HPDE6-E6E7 (cell line): ENCODE data around the gene SPTA1.

Experiments used
- DNase-seq: peaks from one replicate; pipeline ENCODE4 v3.0.0; 2011; ENCODE audit warnings: missing footprints; ENCODE audit errors: extremely low spot score

The SPTA1 gene

DNA sequence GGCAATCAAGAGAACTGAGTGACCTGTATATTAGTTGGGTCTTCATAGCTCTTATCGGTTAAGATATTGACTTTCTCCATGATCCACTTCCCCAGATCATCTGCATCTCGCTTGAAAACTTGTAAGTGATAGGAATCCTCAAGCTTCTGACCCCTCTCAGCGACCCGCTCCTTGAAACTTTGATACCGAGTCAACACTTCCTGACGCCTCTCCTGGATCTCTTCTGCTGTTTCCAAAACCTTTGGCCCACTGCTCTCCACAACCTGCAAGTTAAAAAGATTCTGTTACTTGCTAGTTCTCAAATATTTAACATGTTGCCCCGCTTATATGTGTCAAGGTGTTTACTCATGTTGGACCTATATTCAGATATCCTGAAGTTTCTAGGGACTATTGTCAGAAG, 1.4 kb downstream of the SPTA1 start:
- no peak for DNase-seq

DNA sequence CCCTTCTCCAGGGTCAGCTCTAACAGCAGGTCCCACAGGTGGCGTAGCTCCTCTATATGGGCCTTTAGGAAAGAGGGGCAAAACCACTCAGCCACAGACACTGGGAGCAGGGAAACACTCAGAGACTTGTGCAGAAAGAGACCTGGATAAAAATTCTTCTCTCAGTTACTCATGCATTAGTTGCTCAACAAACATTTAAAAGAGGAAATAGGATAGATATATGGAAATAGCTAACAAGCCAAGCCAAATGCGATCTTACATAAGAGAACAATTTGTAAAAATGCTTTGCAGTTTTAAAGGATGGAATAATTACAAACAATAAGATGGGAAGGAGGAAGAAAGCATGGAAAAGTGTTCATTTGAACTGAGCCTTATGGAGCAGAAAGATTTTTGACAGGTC, 4.9 kb downstream of the SPTA1 start:
- no peak for DNase-seq

DNA sequence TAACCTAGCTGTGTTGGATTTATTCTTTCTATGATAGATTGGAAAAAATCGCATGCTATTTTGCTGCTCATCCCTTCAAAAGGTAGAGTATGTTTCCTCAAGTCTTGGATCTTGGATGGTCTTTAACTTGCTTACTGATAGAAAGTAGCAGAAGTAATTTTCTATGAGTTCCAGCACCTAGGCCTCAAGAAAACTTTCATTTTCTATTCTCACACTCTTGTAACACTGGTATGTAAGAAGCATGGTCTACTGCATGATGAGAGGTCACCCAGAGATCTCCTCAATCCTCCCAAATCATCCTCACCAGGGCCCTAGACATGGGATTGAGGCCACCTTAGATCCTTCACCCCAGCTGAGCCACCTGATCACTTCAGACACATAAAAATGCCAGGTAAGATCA, 7.2 kb downstream of the SPTA1 start:
- DNase-seq, result no peak

DNA sequence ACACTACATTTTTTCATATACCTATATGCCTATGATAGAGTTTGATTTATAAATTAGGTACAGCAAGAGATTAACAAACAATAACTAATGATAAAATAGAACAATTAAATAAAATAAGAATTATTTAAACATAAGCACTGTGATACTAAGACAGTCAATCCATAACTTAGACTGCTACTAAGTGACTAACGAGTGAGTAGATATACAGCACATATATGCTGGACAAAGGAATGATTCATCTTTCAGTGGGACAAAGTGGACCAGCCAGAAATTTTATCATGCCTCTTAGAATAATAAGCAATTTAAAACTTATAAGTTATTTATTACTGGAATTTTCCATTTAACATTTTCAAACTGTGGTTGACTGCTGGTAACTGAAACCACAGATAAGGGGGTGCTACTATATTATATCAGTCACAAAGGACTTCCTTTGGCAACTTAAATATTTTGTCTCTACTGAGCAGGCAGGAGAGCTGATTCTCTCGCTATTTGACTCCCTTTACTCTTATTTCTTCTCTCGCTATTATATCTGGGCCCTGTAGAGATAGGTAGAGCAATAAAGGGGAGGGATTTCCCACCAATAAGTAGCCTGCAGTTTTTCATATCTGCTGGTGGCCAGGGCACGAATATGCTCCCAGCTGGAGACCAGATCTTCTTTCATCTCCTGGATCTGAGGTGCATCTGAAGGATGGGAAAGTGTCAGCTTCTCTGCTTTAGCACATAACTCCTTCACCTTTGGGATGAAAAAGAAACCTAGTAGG, 10.8 kb downstream of the SPTA1 start:
- no peak for DNase-seq

DNA sequence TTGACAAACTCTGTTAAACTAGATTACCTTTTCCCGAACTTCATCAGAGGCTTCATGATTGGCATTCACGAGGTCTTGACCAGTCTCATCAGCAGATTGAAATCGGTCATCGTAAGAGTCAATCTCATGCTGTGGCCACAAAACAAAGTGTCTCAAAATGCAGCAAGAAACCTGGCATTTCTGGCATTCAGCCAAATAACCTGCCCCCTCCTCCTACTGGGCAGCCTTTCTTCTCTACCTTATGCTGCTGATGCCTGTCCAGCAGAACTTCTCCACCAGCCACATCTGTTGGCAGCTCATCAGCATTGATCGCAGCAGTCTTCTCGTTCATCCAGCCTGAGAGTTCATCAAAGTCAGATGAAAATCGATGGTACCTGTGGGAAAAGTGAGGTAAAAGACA, 12.2 kb downstream of the SPTA1 start:
- no peak for DNase-seq

DNA sequence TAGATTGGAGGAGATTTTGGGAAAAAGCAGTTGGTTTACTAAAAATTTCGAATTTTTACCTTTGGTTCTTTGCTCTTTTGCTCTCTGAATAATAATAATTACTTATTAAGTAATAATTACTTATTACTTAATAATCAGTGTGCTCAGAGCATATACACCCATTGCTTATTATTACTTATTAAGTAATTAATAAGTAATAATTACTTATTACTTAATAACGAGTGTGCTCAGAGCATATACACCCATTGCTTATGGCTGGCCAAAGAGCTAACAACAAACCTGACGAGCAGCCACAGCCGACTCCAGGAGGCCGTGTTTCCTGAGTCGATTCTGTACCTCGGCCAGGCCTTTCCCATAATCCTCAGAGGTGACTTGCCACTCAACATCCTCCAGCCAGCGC, 20.5 kb downstream of the SPTA1 start:
- DNase-seq, result no peak

DNA sequence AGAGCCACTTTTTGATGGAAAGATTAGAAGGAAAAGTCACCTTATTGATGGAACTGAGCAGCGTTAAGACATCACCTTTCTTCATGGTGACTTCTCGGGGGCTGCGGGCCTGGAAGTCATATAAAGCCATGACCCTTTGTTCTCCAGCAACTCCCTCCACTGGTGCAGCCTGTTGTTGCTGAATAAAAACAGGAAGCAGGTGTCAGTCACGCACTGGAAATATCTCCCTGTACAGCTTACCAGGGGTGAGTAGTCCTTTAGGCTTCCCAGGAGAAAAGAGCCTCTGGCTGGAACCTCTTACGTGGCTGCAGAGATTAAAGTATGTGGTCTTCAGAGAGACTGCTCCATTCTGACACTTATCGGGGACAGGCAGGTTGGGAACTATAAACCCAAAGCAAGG, 31.9 kb downstream of the SPTA1 start:
- DNase-seq, result no peak

DNA sequence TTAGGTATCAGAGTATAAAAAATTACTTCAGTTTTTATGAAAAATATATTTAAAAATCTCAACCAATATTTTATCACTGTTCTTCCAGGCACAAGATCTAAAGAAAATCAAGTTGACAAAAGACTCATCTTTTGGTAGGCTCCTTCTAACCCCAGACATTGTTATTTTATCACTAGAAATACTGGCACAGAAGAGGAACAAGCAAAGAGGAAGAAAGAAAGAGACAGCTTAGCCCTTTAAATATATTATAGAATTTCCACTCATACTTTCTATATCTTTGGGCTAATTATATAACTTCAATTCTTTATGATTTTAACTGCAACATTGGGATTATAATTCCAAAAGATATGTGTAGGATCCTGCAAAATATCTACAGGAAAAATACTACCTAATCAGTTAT, 32.4 kb downstream of the SPTA1 start:
- DNase-seq, result no peak

DNA sequence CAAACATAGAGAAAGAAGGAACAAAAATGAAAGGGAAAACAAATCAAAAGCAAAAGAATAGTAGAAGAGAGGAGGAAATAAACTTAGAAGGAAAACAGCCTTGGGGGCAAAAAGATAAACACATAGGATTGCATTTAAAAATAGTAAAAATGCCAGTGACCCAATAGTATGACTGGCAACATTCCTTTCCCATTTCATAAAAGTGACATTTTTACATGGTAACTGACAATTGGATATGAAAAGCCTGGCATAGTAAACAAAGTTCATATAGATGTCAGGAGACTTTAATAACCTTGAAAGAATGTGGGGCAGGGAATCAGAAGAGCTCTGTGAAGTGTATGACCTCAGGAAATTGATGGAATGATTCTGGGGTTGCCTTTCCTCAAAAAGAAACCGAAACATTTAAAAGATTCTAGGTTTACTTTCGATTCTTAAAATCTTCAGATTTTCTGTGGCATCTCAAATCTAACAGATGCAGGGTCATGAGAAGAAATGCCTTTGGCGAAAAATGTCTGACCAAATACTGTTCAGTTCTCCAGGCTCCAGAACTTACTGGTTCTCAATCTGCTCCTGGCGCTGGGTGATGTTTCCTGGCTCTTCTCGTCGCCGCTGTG, 33.7 kb downstream of the SPTA1 start:
- no peak for DNase-seq

DNA sequence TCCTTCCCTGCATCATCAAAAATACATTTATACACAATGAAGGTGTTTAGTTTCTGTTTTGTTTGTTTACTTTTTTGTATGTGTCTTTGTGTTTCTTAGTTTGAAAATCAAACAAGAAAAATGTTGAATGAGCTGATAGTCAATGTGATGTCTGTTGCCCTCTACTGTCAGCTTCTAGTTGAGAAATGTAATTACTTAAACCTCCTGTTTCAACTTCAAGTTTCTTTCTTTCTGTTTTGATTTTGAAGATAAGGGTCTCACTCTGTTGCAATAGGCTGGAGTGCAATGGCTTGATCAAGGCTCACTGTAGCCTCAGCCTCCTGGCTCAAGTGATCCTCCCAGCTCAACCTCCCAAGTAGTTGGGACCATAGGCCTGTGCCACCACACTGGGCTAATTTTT, 37.5 kb downstream of the SPTA1 start:
- no peak for DNase-seq

DNA sequence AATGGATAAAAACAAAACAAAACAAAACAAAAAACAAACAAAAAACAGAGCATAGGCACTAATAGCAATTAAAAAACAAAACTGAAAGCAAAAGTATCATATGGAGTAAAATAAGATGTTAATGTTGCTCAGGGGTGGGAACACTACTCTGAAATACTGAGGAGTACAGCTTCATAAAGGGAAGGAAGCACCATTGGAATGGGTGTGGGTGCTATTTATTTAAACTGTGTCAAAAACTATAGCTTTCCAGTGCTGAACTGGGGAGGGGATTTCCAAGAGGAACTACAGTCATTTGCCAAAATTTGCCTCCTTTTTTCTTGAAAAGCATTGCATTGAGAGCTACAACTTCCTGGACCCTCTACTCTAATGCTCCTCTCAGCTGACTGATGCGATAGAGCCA, 40.0 kb downstream of the SPTA1 start:
- no peak for DNase-seq

DNA sequence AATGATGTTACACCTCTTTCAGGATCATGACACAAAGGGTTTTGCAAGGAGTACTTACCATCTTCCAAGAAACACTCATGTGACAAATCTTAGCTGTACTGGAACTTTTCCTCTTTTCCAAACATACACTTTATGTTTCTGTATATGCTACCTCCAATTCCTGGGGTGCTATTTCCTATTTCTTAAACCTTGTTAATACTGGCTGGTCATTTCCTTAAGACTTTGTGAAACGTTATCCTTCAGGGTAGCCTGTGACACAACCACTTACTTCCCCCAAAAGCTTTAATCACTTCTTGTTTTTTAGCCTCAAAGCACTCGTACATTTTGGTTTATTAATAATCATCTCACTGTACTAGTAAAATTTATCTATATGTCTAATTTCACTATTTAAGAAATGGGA, 42.1 kb downstream of the SPTA1 start:
- no peak for DNase-seq

DNA sequence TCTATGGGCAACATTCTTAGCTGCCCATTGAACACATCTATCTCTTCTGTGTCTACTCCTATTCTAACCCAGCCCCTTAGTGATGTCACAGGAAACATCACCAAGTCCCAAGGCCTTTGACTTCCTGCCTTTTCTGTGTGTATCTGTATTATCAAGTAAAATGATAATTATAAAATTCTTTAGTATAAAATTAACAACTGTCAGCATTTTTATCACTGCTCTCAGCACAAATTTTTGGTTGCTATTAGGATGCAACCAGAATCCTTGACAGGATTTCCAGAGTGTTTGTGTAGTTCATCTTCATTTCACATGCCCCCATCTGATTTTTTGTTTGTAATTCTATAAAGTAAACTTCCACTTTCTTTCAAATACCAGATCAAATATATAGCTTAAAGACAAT, 47.6 kb downstream of the SPTA1 start:
- no peak for DNase-seq

DNA sequence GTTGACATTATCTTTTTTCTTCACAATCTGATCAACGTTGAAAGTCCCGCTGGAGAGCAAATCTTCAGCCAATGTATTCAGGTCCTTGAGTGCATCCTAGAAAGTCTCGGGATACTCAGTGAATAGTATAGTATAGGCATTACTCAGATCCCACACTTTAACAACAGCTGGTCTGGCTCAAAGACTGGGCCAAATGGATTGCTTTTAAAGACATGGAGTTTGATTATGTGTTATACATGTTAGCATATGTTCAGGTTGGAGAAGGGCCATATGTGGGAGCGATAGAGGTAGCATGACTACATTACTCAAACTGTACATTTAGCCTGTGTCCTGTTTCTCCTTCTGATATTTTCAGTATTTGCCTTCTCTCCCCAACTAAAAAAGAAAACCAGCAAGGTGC, 48.4 kb downstream of the SPTA1 start:
- DNase-seq, result no peak

DNA sequence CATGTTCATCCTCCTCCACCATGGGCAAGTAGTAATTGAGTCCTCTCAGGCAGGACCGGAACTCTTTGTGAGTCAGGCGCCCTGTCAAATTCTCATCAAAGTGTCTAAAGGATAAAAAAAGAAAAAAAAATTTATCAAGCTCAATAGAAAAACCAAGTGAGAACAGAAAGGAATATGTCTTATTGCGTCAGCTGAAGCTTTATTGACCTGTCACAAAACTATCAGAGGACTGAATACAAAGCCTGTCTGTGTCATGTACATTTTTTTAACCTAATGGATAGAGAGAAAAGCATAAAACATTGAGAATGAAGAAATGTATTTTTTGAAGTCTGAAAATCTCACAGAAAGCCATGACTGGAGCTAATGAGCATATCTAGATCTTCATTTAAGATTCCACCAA, 72.8 kb downstream of the SPTA1 start:
- no peak for DNase-seq

DNA sequence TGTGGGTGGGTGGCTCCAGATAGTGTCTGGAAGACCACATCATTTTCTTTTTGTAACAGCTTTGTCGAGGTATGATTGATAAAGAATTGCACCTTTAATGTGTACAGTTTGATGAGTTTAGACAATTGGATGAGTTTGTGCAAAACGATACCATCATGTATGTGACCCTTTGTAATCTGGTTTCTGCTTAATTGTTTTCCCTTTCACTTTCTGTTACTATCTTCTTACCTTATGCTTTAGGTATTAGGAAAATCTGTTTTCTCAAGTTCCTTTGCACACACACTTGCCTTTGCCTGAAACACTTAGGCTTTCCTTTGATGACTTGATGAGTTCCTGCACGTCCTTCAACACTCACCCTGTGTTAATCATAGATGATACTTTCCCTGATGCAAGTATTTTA, 74.6 kb downstream of the SPTA1 start:
- DNase-seq, result no peak

DNA sequence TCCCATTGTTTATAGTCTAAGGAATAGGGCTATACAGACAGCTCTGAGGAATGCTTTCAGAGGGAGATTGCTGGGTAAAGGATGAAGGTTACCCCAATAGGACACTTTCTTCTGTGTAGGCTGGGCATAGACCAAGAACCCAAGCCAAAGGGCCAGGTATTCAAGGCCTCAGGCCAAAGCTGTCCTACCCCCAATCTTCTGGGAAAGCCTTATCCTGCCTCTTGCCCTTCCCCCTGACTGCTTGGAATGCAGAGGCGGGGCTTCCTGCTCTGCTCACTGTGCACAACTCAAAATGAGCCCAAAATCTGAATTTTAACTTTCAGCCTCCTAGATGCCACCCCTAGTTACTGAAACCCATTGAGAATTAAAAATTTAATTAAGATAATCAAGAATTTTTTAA, 79.2 kb downstream of the SPTA1 start:
- no peak for DNase-seq

DNA sequence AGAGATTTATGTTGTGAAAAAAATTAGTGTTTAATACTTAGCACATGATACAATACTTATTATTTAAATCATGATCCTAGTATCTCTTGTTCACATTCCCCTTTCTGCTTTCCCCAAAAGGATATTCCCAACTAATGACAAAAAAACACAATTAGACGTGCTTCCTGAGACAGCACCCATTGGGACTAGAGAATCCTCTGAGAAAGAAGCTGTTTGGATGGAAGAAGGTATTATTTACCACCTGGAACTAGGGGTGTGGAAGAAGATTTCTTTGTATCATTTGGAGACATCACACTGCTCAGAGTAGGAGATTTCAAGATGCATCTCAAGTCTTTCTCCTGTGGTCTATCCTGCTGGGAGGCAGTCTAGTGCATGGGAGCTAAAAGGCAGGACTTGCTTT, 81.5 kb downstream of the SPTA1 start, which contains the start of gene OR10Z1:
Gene OR10Z1, plus strand, starts transcription at position 301 of the 400 bp plus-strand sequence. CDS start 1,171 bp downstream, outside the sequence.
- no peak for DNase-seq

DNA sequence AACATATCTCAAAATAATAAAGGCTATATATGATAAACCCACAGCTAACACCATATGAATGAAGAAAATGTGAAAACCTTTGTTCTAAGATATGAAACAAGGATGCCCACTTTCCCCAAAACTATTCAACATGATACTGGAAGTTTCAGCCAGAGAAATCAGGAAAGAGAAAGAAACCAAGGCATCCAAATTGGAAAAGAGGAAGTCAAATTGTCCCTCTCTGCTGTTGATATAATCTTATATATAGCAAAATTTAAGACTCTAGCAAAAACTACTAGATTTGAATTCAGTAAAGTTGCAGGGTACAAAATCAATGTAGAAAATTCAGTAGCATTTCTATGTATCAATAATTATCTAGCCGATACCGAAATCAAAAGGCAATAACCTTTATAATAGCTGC, 85.8 kb downstream of the SPTA1 start:
- DNase-seq, result no peak

DNA sequence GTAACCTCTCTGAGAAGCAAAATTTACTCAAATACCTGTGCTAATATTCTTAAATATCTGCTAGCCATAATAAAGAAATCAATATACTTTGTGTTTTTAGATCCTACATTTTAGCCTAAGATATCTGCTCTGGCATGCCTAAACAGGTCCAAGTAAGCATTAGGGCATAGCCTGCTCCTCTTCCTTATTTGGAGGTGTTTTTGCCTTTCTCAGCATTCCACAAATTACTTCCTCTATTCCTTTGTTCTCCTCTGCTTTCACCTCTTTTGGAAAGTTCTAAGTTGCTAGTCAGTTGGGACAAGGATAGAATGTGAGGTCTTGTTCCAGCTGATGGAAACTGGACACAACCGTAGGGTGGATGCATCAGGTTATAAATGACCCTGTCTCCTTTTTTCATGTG, 99.6 kb downstream of the SPTA1 start:
- no peak for DNase-seq

DNA sequence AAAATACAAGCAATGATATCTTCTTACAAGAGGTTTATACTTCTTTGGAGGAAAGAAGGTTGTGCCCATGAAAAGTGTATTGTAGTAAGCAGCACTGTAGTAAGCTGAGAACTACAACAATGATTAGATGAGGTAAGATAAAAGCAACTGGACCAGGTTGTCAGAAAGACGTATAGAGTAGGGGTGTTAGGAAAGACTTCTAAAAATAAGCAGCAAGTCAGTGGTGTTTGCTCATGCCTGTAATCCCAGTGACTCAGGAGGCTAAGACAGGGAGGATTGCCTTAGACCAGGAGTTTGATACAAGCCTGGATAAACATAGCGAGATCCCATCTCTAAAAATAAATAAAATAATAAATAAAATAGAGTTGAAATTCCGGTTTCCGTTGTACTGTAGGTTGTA, 102.6 kb downstream of the SPTA1 start:
- DNase-seq, result no peak

DNA sequence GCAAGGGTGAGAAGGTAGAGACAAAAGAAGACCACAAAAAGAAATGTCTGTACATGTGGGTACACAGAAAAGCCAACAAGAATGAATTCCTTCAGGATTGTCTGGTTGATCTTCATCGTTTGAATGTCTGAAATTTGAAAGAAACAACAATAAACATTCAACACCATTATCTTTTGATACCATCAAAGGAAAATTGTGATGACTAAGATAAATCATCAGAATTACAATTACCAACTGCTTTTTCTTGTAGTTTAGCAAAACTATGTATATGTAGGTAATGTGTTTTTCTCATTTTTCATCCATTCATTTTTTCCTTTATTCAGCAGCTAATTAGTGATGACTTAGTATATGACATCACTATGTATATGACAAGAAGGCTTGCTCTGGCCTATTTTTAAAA, 106.8 kb downstream of the SPTA1 start, which contains the start of gene OR10X1:
Gene OR10X1, minus strand, starts transcription at position 167 of the 400 bp plus-strand sequence. Its CDS starts 0 bp downstream, at position 167.
- no peak for DNase-seq

DNA sequence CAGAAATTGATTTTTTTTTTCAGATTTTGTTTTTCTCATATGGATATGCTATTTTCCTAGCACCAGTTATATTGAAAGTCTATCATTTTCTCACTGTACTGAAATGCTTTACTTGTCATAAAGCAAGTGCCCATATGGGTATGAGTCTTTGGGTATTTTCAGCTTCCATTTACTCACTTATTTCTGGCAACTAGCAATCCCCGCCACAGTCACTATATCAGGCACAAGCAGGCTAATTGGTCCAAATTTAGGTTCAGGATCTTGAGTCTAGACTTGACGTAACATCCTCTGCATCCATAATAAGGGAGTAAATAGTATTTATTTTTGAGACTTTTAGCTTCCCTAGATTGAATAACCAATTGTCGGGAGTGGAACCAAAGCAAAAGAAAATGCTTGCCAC, 109.0 kb downstream of the SPTA1 start:
- DNase-seq, result no peak

DNA sequence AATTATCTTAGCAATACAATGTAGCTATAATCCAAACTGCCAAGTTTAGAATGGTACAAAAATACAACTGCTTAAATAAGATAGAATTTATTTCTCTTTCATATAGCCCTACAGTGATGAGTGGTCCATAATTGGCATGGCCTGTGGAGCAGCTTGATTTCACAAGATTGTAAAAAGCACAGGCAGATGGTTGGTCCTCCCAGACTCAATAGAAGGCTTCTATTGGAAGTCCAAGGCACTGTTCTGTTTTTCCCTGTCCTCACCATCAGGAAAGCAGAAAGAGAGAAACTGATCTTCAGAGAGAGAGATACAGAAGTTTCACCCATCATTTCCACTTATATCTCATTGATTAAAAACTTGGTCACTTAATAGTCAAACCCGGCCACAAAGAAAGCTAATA, 114.3 kb downstream of the SPTA1 start:
- DNase-seq, result no peak
